GM12878 (cell line): ENCODE data around the gene CNGA1. TPM values are rescaled to one million over a fixed set of nuclear protein-coding genes. Genes with fewer than 3 reads are reported as not detected.

Source experiments
- JUND ChIP-seq: IDR thresholded peaks from 2 replicates; pipeline ENCODE4 v1.6.1; 2012; ENCODE audit warnings: low read depth, mild to moderate bottlenecking, low read length, improper control_type of control experiment, moderate library complexity
- NR2C2 ChIP-seq: IDR thresholded peaks from 2 replicates; pipeline ENCODE4 v1.6.1; 2011; ENCODE audit warnings: borderline replicate concordance, low read depth; ENCODE audit not compliant: control insufficient read depth, insufficient read length
- REST ChIP-seq: IDR thresholded peaks from 2 replicates; pipeline ENCODE4 v1.6.1; 2012; ENCODE audit warnings: mild to moderate bottlenecking, low read depth, low read length
- SIN3A ChIP-seq: IDR thresholded peaks from 2 replicates; pipeline ENCODE4 v1.6.1; 2012; ENCODE audit warnings: low read depth, low read length, improper control_type of control experiment
- polyA plus RNA-seq, 11 experiments: library from polyadenylated mRNA; depleted of rRNA in 4 of 11; unstranded in 6 of 11; stranded (reverse) in 5 of 11; fragments of >200 nt; fragmentation: Nextera tagmentation in 4 of 11; fragmentation: Illumina TruSeq in 1 of 11; extraction: Ambion mirVana in 4 of 11; extraction: Trizol in 1 of 11; gene quantifications; 1 replicate in 1 of 11; 2 replicates in 10 of 11; pipeline versions ENCODE4 v1.2.1 to v1.2.3, GENCODE V29; 2011 to 2016; ENCODE audit warnings: inconsistent platforms in 2 of 11, missing spikeins in 2 of 11, low read depth in 1 of 11
- total RNA-seq, 4 experiments: library from RNA; depleted of rRNA in 3 of 4; stranded (reverse); fragments of >200 nt in 3 of 4; fragmentation: Illumina TruSeq in 1 of 4; extraction: Trizol in 1 of 4; gene quantifications; 2 replicates each; pipeline versions ENCODE4 v1.2.1 to v1.2.3, GENCODE V29; 2013 to 2021
- TF ChIP-seq, protein P1 (sequence below): fragments of 450-650 bp; IDR thresholded peaks from 2 replicates; pipeline ENCODE4 v1.6.1; 2017; ENCODE audit warnings: mild to moderate bottlenecking, moderate library complexity

Gene CNGA1
- total and polyA plus RNA-seq, 10 of the 15 experiments (the other 5 are each of a cell fraction or from before 2014, with no cell fraction given): 0.38 to 14.2 (median 5.1) TPM

GRCh38 chr4:47968847-47969246 lies 47.6 kb downstream of the CNGA1 start (continued):
- TF ChIP-seq, protein P1, sequence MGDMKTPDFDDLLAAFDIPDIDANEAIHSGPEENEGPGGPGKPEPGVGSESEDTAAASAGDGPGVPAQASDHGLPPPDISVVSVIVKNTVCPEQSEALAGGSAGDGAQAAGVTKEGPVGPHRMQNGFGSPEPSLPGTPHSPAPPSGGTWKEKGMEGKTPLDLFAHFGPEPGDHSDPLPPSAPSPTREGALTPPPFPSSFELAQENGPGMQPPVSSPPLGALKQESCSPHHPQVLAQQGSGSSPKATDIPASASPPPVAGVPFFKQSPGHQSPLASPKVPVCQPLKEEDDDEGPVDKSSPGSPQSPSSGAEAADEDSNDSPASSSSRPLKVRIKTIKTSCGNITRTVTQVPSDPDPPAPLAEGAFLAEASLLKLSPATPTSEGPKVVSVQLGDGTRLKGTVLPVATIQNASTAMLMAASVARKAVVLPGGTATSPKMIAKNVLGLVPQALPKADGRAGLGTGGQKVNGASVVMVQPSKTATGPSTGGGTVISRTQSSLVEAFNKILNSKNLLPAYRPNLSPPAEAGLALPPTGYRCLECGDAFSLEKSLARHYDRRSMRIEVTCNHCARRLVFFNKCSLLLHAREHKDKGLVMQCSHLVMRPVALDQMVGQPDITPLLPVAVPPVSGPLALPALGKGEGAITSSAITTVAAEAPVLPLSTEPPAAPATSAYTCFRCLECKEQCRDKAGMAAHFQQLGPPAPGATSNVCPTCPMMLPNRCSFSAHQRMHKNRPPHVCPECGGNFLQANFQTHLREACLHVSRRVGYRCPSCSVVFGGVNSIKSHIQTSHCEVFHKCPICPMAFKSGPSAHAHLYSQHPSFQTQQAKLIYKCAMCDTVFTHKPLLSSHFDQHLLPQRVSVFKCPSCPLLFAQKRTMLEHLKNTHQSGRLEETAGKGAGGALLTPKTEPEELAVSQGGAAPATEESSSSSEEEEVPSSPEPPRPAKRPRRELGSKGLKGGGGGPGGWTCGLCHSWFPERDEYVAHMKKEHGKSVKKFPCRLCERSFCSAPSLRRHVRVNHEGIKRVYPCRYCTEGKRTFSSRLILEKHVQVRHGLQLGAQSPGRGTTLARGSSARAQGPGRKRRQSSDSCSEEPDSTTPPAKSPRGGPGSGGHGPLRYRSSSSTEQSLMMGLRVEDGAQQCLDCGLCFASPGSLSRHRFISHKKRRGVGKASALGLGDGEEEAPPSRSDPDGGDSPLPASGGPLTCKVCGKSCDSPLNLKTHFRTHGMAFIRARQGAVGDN: no peak
- TF ChIP-seq REST (no peak), SIN3A (no peak), JUND (no peak), NR2C2 (no peak)
